PC-3 (cell line): Measurements from ENCODE around the gene SLC12A8. TPM values are rescaled to one million over a fixed set of nuclear protein-coding genes. Genes with fewer than 3 reads are reported as not detected.

Experiments
- ATAC-seq: fragments of 200-7000 bp; cut with Tn5 transposase; 2 replicates; pipeline ENCODE4 v1.9.1; 2020; ENCODE audit warnings: mild to moderate bottlenecking, moderate library complexity
- BruUV-seq: library from RNA; stranded (reverse); fragments of 400-500 nt; replicated peaks from 2 replicates; lab custom pipeline; 2021; lab: Mats Ljungman, UMichigan
- CTCF ChIA-PET: fragments of 300-600 bp; sonication (Branson Sonifier 250); formaldehyde crosslinking; loops from one replicate; lab custom pipeline; 2022; ENCODE audit warnings: antibody characterized with exemption; lab: Charles Lee
- POLR2A ChIA-PET: fragments of 300-600 bp; sonication (Branson Sonifier 250); formaldehyde crosslinking; loops from one replicate; lab custom pipeline; 2022; ENCODE audit warnings: antibody characterized with exemption; ENCODE audit not compliant: unreplicated experiment; lab: Charles Lee
- DNase-seq: peaks from one replicate; pipeline ENCODE4 v3.0.0-alpha.2; 2015
- H2AFZ ChIP-seq: fragments of 300-600 bp; sonication (generic); 2 replicates; pipeline ENCODE4 v1.6.0; 2016; ENCODE audit warnings: antibody characterized with exemption, low read length
- H3F3A ChIP-seq: fragments of 300-600 bp; sonication (generic); one replicate; pipeline ENCODE4 v1.6.0; 2017; ENCODE audit warnings: antibody characterized with exemption, low read length, control low read depth, mild to moderate bottlenecking; ENCODE audit not compliant: unreplicated experiment
- H3K27ac ChIP-seq: fragments of 300-600 bp; sonication (generic); 2 replicates; pipeline ENCODE4 v1.5.1; 2016; ENCODE audit warnings: mild to moderate bottlenecking, low read length
- H3K27me3 ChIP-seq: fragments of 300-600 bp; sonication (generic); 2 replicates; pipeline ENCODE4 v1.6.1; 2016; ENCODE audit warnings: low read length, mixed read lengths
- H3K36me3 ChIP-seq: fragments of 300-600 bp; sonication (generic); 2 replicates; pipeline ENCODE4 v1.6.1; 2016; ENCODE audit warnings: low read depth, mixed run types, low read length, mixed read lengths
- H3K4me1 ChIP-seq: fragments of 300-600 bp; sonication (generic); 2 replicates; pipeline ENCODE4 v1.5.1; 2016; ENCODE audit warnings: low read length; ENCODE audit not compliant: insufficient read depth
- H3K4me2 ChIP-seq: fragments of 300-600 bp; sonication (generic); 2 replicates; pipeline ENCODE4 v1.6.0; 2016; ENCODE audit warnings: low read length
- H3K4me3 ChIP-seq: fragments of 300-600 bp; sonication (generic); 2 replicates; pipeline ENCODE4 v1.5.1; 2016; ENCODE audit warnings: mild to moderate bottlenecking, low read length, mixed read lengths
- H3K79me2 ChIP-seq: fragments of 300-600 bp; sonication (generic); 2 replicates; pipeline ENCODE4 v1.6.1; 2017; ENCODE audit warnings: low read length, mixed read lengths
- H3K9ac ChIP-seq: fragments of 300-600 bp; sonication (generic); 2 replicates; pipeline ENCODE4 v1.6.0; 2016; ENCODE audit warnings: mild to moderate bottlenecking, low read length
- H3K9me2 ChIP-seq: fragments of 300-600 bp; sonication (generic); replicated peaks from 2 replicates; pipeline ENCODE4 v1.6.1; 2016; ENCODE audit warnings: mixed run types, low read length, mixed read lengths
- H3K9me3 ChIP-seq: fragments of 300-600 bp; sonication (generic); 2 replicates; pipeline ENCODE4 v1.6.1; 2016; ENCODE audit warnings: low read length, mixed read lengths
- H4K20me1 ChIP-seq: fragments of 300-600 bp; sonication (generic); 2 replicates; pipeline ENCODE4 v1.6.1; 2016; ENCODE audit warnings: low read length, mixed read lengths
- EZH2 ChIP-seq: fragments of 300-600 bp; sonication (generic); IDR thresholded peaks from one replicate; pipeline ENCODE4 v1.6.1; 2017; ENCODE audit warnings: antibody characterized with exemption, mild to moderate bottlenecking, low read length; ENCODE audit not compliant: unreplicated experiment
- EZH2phosphoT487 ChIP-seq: fragments of 300-600 bp; sonication (generic); IDR thresholded peaks from 2 replicates; pipeline ENCODE4 v1.6.1; 2018; ENCODE audit warnings: mild to moderate bottlenecking, antibody characterized with exemption, low read length, borderline replicate concordance
- intact Hi-C: fragments of 100-400 bp; cut with micrococcal nuclease; formaldehyde crosslinking; loops from 2 replicates; pipeline ENCODE4 v1.9.0; 2023
- total RNA-seq: library from RNA; depleted of rRNA; stranded (reverse); fragments of >200 nt; gene quantifications from 2 replicates; pipeline ENCODE4 v1.2.3, GENCODE V29; 2014
- TF ChIP-seq, protein P1 (sequence below): fragments of 300-600 bp; sonication (generic); conservative IDR thresholded peaks from 2 replicates; pipeline ENCODE4 v1.5.1; 2017; ENCODE audit warnings: antibody characterized with exemption, low read depth, mild to moderate bottlenecking, low read length

Gene SLC12A8
- total RNA-seq, 1 experiment from 2014 or later: 11.0 TPM

DNA sequence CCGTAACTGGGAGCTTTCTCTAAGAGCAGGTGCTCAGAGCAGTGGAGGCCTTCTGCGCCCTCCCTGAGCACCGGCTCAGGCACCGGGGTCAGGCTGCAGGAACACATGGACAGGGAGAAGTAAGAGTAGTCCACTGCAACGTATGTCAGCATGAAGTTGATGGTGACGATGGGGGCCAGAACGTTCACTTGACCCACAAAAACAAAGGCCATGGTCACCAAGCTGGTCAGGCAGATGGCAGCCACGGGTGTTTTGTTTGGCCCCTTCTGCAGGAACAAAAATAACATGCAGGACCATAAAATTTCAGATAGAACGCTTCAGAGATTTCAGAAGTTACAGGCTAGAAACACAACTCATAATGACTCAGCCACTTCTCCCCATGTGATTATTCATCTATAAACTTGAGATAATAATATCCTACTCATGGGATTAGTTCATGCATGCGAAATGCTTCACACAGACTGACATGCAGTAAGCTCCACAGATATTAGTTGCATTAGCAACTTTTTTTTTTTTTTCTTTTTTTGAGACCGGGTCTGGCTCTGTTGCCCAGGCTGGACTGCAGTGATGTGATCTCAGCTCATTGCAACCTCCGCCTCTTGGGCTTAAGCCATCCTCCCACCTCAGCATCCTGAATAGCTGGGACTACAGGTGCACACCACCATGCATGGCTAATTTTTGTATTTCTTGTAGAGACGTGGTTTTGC lies 104.5 kb downstream of the SLC12A8 start:
- Histone ChIP-seq H3K4me2 (peak overlapping the region; percentile 28), H4K20me1 (no peaks in the 10 kb centered on the region), H3K4me3 (no peak overlapping the region), H3K36me3 (peaks cover 7% of the 10 kb centered on the region; the same call in 1 of the 2 replicates), H3K27me3 (no peaks in the 10 kb centered on the region), H3K9ac (peak overlapping the region; percentile 32; the same call in 1 of the 2 replicates), H3K79me2 (no peaks in the 10 kb centered on the region), H3K9me3 (0 out of 2 replicates have a peak, but pooled peaks cover 3% of the 10 kb centered on the region), H3K9me2 (no peaks in the 10 kb centered on the region), H3K27ac (peak overlapping the region; percentile 76), H3F3A (no peaks in the 10 kb centered on the region), H2AFZ (no peak overlapping the region), H3K4me1 (peaks cover 34% of the 10 kb centered on the region)
- ChIA-PET CTCF (no interaction called here), POLR2A (no interaction called here)
- DNase-seq: peak; percentile 69
- intact Hi-C loops: loop anchor here (5.0 kb wide), 1 partner anchor 94 kb away; no protein-coding TSS in a partner anchor
- TF ChIP-seq, protein P1, sequence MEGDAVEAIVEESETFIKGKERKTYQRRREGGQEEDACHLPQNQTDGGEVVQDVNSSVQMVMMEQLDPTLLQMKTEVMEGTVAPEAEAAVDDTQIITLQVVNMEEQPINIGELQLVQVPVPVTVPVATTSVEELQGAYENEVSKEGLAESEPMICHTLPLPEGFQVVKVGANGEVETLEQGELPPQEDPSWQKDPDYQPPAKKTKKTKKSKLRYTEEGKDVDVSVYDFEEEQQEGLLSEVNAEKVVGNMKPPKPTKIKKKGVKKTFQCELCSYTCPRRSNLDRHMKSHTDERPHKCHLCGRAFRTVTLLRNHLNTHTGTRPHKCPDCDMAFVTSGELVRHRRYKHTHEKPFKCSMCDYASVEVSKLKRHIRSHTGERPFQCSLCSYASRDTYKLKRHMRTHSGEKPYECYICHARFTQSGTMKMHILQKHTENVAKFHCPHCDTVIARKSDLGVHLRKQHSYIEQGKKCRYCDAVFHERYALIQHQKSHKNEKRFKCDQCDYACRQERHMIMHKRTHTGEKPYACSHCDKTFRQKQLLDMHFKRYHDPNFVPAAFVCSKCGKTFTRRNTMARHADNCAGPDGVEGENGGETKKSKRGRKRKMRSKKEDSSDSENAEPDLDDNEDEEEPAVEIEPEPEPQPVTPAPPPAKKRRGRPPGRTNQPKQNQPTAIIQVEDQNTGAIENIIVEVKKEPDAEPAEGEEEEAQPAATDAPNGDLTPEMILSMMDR: no peak
- TF ChIP-seq EZH2 (no peak), EZH2phosphoT487 (no peak)
- no TSS peak for BruUV-seq
- peak; percentile 78 for ATAC-seq

GRCh38 chr3:125107363-125107762 lies 105.2 kb downstream of the SLC12A8 start:
- no peak for TF ChIP-seq EZH2
- TF ChIP-seq, protein P1: no peak
- no peak for TF ChIP-seq EZH2phosphoT487
- ATAC-seq (no peak), DNase-seq (no peak)
- H3K9me3 ChIP-seq: 0 out of 2 replicates have a peak, but pooled peaks cover 3% of the 10 kb centered on the region
- H3K9ac ChIP-seq: peak overlapping the region; percentile 32; the same call in 1 of the 2 replicates
- ChIA-PET CTCF (interaction anchor here (0.5 kb wide), 1 partner anchor 51 kb away, joined by 4 read pairs; no protein-coding TSS in a partner anchor), POLR2A (no interaction called here)
- peak overlapping the region; percentile 28 for H3K4me2 ChIP-seq
- intact Hi-C loops: loop anchor here (5.0 kb wide), 1 partner anchor 95 kb away; no protein-coding TSS in a partner anchor
- H3K4me3 ChIP-seq: no peak overlapping the region
- H3F3A ChIP-seq: no peaks in the 10 kb centered on the region
- peaks cover 34% of the 10 kb centered on the region for H3K4me1 ChIP-seq
- no peaks in the 10 kb centered on the region for H3K27me3 ChIP-seq
- H3K79me2 ChIP-seq: no peaks in the 10 kb centered on the region
- BruUV-seq: no TSS peak
- no peak overlapping the region for H2AFZ ChIP-seq
- no peaks in the 10 kb centered on the region for H4K20me1 ChIP-seq
- H3K27ac ChIP-seq: peak overlapping the region; percentile 76
- peaks cover 7% of the 10 kb centered on the region; the same call in 1 of the 2 replicates for H3K36me3 ChIP-seq
- H3K9me2 ChIP-seq: no peaks in the 10 kb centered on the region

DNA sequence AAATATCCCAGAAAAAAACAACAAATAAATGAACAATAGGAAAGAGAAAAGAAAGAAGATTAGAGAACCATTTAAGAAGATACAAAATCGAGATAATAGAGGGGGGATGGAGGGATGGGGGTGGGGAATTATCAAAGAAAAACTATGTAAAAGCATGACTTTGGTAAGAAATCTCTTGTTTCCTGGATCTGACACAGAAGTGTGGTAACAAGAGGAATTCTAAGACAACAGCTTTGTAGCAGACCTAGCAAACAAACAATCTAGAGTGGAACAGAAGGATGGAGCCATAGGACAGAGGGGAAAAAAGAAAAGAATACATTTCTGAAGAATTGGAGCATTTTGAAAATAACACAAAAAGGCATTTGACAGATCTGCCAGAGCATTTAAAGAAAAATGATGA lies 107.4 kb downstream of the SLC12A8 start:
- Histone ChIP-seq H3K36me3 (peaks cover 7% of the 10 kb centered on the region; the same call in 1 of the 2 replicates), H4K20me1 (no peaks in the 10 kb centered on the region), H3K4me2 (no peak overlapping the region), H3K27ac (no peak overlapping the region), H3K9me2 (no peaks in the 10 kb centered on the region), H3K9ac (no peak overlapping the region), H3F3A (no peaks in the 10 kb centered on the region), H3K9me3 (0 out of 2 replicates have a peak, but pooled peaks cover 3% of the 10 kb centered on the region), H3K4me1 (peaks cover 21% of the 10 kb centered on the region), H3K27me3 (no peaks in the 10 kb centered on the region), H3K79me2 (no peaks in the 10 kb centered on the region), H2AFZ (no peak overlapping the region), H3K4me3 (no peak overlapping the region)
- ATAC-seq: no peak
- DNase-seq: no peak
- POLR2A ChIA-PET: no interaction called here
- no TSS peak for BruUV-seq
- TF ChIP-seq, protein P1: no peak
- no peak for TF ChIP-seq EZH2
- no peak for TF ChIP-seq EZH2phosphoT487
- CTCF ChIA-PET: no interaction called here
- intact Hi-C loops: loop anchor here (5.0 kb wide), 1 partner anchor 97 kb away; no protein-coding TSS in a partner anchor
